ENCODE results near the gene KAT6B.

The KAT6B gene

DNA sequence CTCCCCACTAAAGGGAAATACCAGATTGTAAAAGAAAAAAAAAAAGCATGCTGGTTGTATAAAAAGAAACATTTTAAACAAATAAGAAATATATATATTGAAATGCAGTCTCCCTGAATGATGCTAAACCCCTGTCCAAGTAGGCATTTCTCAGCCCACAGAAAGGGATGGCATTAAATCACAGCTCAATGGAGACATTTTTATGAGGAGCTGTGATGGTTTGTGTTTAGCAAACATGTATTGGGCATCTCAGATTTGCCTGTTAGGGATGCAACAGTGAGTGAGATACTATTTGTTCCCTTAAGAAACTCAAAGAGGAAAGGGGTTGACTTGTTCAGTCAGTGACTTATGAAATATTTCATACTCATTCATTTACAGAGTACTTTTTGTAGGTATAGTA is 51.5 kb downstream of the KAT6B start:
- Histone ChIP-seq H3K9me3 (ENCODE audit: control insufficient read depth, insufficient read depth, low read depth, low read length) (no peaks in the 10 kb centered on the region), H3K4me1 (ENCODE audit: control insufficient read depth, insufficient read depth, low read length) (peaks cover 25% of the 10 kb centered on the region), H3K36me3 (ENCODE audit: control insufficient read depth in 2 of 2, insufficient read depth in 1 of 2, low read length in 2 of 2) (no peaks in the 10 kb centered on the region; a peak in 1 of 3 replicates), H3K4me3 (ENCODE audit: low read depth, low read length) (no peak overlapping the region), H3K27ac (ENCODE audit: extremely low read depth, low read depth, low read length) (no peak overlapping the region)
- ChIA-PET POLR2A (interaction anchor here (0.7 kb wide), 1 partner anchor 54 kb away, joined by 5 read pairs; no protein-coding TSS in a partner anchor), CTCF (no interaction called here)
- TF ChIP-seq ZNF112 (tag by site-specific recombination; IDR thresholded peaks at IDR 0.05) (no peak), ZNF155 (tag by site-specific recombination; IDR thresholded peaks at IDR 0.05) (no peak), ZNF223 (tag by site-specific recombination; IDR thresholded peaks at IDR 0.05) (no peak), FEZF1 (tag by site-specific recombination; IDR thresholded peaks at IDR 0.05) (0 out of 2 replicates have a peak, but pooled peaks have one; percentile 30), MZF1 (tag by site-specific recombination; IDR thresholded peaks at IDR 0.05; ENCODE audit: borderline replicate concordance) (0 out of 2 replicates have a peak, but pooled peaks have one; percentile 20), ZIC2 (tag by site-specific recombination; IDR thresholded peaks at IDR 0.05) (no peak)

DNA sequence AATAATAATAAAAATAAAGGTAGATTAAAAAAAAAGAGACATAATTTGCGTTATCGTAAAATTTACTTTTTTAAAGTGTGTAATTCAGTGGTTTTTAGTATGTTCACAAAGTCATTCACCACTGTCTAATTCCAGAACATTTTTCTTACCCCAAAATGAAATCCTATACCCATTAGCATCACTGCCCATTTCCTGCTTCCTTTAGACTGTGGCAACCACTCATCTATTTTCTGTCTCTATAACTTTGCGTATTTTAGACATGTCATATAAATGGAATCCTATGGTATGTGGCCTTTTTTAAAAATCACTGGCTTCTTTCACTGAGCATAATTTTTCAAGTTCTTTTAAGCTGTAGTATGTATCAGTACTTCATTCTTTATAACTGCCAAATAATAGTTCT is 53.6 kb downstream of the KAT6B start:
- TF ChIP-seq ZIC2 (tag by site-specific recombination; IDR thresholded peaks at IDR 0.05), result no peak
- TF ChIP-seq ZNF416 (tag by site-specific recombination; IDR thresholded peaks at IDR 0.05), result no peak
- TF ChIP-seq ZEB2 (tag by site-specific recombination; IDR thresholded peaks at IDR 0.05), result no peak
- TF ChIP-seq, protein P1, sequence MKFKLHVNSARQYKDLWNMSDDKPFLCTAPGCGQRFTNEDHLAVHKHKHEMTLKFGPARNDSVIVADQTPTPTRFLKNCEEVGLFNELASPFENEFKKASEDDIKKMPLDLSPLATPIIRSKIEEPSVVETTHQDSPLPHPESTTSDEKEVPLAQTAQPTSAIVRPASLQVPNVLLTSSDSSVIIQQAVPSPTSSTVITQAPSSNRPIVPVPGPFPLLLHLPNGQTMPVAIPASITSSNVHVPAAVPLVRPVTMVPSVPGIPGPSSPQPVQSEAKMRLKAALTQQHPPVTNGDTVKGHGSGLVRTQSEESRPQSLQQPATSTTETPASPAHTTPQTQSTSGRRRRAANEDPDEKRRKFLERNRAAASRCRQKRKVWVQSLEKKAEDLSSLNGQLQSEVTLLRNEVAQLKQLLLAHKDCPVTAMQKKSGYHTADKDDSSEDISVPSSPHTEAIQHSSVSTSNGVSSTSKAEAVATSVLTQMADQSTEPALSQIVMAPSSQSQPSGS (tag by site-specific recombination; IDR thresholded peaks at IDR 0.05; ENCODE audit: low read depth), result no peak
- TF ChIP-seq REPIN1 (tag by site-specific recombination; IDR thresholded peaks at IDR 0.05; ENCODE audit: low read depth), result no peak
- TF ChIP-seq, protein P2, sequence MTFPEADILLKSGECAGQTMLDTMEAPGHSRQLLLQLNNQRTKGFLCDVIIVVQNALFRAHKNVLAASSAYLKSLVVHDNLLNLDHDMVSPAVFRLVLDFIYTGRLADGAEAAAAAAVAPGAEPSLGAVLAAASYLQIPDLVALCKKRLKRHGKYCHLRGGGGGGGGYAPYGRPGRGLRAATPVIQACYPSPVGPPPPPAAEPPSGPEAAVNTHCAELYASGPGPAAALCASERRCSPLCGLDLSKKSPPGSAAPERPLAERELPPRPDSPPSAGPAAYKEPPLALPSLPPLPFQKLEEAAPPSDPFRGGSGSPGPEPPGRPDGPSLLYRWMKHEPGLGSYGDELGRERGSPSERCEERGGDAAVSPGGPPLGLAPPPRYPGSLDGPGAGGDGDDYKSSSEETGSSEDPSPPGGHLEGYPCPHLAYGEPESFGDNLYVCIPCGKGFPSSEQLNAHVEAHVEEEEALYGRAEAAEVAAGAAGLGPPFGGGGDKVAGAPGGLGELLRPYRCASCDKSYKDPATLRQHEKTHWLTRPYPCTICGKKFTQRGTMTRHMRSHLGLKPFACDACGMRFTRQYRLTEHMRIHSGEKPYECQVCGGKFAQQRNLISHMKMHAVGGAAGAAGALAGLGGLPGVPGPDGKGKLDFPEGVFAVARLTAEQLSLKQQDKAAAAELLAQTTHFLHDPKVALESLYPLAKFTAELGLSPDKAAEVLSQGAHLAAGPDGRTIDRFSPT (tag by site-specific recombination; IDR thresholded peaks at IDR 0.05), result no peak
- TF ChIP-seq ZNF777 (tag by site-specific recombination; IDR thresholded peaks at IDR 0.05; ENCODE audit: borderline replicate concordance), result no peak
- TF ChIP-seq KLF10 (tag by site-specific recombination; IDR thresholded peaks at IDR 0.05), result no peak
- TF ChIP-seq ZNF311 (tag by site-specific recombination; IDR thresholded peaks at IDR 0.05; ENCODE audit: borderline replicate concordance), result no peak
- TF ChIP-seq PRDM2 (tag by site-specific recombination; IDR thresholded peaks at IDR 0.05; ENCODE audit: borderline replicate concordance), result no peak
- TF ChIP-seq ZNF10 (tag by site-specific recombination; IDR thresholded peaks at IDR 0.05), result no peak
- no peak for TF ChIP-seq ZNF600 (tag by site-specific recombination; IDR thresholded peaks at IDR 0.05)
- no peak for TF ChIP-seq ZNF341 (tag by site-specific recombination; IDR thresholded peaks at IDR 0.05; ENCODE audit: low read depth)
- no peak for TF ChIP-seq ZNF114 (tag by site-specific recombination; IDR thresholded peaks at IDR 0.05)
- no peak for TF ChIP-seq ZNF202 (tag by site-specific recombination; IDR thresholded peaks at IDR 0.05; ENCODE audit: borderline replicate concordance)
- TF ChIP-seq ZNF19 (tag by site-specific recombination; IDR thresholded peaks at IDR 0.05; ENCODE audit: low read depth), result no peak
- TF ChIP-seq ZFP37 (tag by site-specific recombination; IDR thresholded peaks at IDR 0.05), result no peak
- Histone ChIP-seq H3K36me3 (ENCODE audit: control insufficient read depth in 2 of 2, insufficient read depth in 1 of 2, low read length in 2 of 2) (no peaks in the 10 kb centered on the region; a peak in 1 of 3 replicates), H3K9me3 (ENCODE audit: control insufficient read depth, insufficient read depth, low read depth, low read length) (no peaks in the 10 kb centered on the region), H3K4me1 (ENCODE audit: control insufficient read depth, insufficient read depth, low read length) (peaks cover 22% of the 10 kb centered on the region), H3K27ac (ENCODE audit: extremely low read depth, low read depth, low read length) (no peak overlapping the region), H3K4me3 (ENCODE audit: low read depth, low read length) (no peak overlapping the region)
- POLR2A ChIA-PET, result no interaction called here
- CTCF ChIA-PET, result interaction anchor here (0.6 kb wide), 1 partner anchor 92 kb away, joined by 3 read pairs; no protein-coding TSS in a partner anchor

All from HEK293 (cell line).